ENCODE measurements around the gene TRIM60. TPM values are rescaled to one million over a fixed set of nuclear protein-coding genes. Genes with fewer than 3 reads are reported as not detected.

The TRIM60 gene
- total RNA-seq, 2 experiments from 2014 or later, result not detected

DNA sequence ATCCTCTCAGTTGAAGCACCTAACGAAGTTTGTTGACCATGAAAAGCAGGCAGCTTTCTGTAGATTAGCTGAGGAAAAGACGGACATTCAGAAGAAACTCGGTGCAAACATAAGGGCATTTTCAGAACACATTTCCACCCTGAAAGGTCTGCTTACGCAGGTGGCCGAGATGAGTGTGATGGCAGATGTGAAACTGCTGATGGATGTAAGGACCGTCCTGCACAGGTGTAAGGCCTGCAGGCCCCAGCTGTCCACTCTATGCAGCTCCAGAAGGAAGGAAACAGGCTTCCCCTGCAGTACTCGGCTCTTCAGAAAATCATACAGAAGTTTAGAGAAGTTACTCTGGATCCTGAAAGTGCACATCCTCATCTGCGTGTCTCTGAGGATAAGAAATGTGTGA, 20.8 kb upstream of the TRIM60 start:
- Histone ChIP-seq H4K20me1 (ENCODE audit: insufficient read depth, low read length) (no peaks in the 10 kb centered on the region), H3K36me3 (ENCODE audit: insufficient read depth, low read length) (no peaks in the 10 kb centered on the region), H3K79me2 (ENCODE audit: insufficient read depth, low read depth, low read length) (no peaks in the 10 kb centered on the region), H3K27ac (ENCODE audit: low read depth, low read length, poor library complexity, severe bottlenecking) (no peak overlapping the region), H3K9me2 (ENCODE audit: insufficient read depth, low read length) (no peaks in the 10 kb centered on the region), H2AFZ (ENCODE audit: low read length) (no peak overlapping the region), H3K4me1 (ENCODE audit: insufficient read depth, low read length, poor library complexity, severe bottlenecking) (no peaks in the 10 kb centered on the region), H3K4me2 (ENCODE audit: low read length) (no peak overlapping the region), H3K4me3 (ENCODE audit: low read depth, low read length, poor library complexity, severe bottlenecking) (no peak overlapping the region), H3K9me3 (ENCODE audit: low read length) (no peaks in the 10 kb centered on the region)
- no TSS peak for BruUV-seq (replicated peaks)
- CTCF ChIA-PET (ENCODE audit: unreplicated experiment), result no interaction called here
- TF ChIP-seq, protein P1, sequence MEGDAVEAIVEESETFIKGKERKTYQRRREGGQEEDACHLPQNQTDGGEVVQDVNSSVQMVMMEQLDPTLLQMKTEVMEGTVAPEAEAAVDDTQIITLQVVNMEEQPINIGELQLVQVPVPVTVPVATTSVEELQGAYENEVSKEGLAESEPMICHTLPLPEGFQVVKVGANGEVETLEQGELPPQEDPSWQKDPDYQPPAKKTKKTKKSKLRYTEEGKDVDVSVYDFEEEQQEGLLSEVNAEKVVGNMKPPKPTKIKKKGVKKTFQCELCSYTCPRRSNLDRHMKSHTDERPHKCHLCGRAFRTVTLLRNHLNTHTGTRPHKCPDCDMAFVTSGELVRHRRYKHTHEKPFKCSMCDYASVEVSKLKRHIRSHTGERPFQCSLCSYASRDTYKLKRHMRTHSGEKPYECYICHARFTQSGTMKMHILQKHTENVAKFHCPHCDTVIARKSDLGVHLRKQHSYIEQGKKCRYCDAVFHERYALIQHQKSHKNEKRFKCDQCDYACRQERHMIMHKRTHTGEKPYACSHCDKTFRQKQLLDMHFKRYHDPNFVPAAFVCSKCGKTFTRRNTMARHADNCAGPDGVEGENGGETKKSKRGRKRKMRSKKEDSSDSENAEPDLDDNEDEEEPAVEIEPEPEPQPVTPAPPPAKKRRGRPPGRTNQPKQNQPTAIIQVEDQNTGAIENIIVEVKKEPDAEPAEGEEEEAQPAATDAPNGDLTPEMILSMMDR (conservative IDR thresholded peaks at IDR 0.05; ENCODE audit: low read length), result no peak
- TF ChIP-seq EZH2phosphoT487 (IDR thresholded peaks at IDR 0.05; ENCODE audit: borderline replicate concordance, low read depth, low read length), result no peak
- POLR2A ChIA-PET, result no interaction called here
- DNase-seq (ENCODE audit: low spot score), result no peak
- intact Hi-C loops (cut with micrococcal nuclease; ENCODE audit: unreplicated experiment), result no loop called here

DNA sequence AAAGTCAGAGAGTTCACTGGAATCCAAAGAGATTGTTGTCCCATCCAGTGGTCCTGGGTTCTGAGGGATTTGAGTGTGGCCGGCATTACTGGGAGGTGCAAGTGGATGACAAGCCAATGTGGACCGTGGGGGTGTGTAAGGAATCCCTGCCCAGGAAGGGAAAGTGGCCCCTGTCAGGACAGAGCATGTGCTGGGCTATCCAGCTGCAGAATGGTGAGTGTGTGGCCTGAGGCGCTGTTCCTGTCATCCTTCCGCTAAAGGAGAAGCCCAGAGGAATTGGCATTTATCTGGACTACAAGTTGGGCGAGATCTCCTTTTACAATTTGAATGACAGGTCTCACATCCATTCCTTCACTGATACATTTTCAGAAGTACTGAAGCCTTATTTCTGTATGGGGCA, 20.4 kb upstream of the TRIM60 start:
- no peak overlapping the region for H3K4me3 ChIP-seq (ENCODE audit: low read depth, low read length, poor library complexity, severe bottlenecking)
- no peaks in the 10 kb centered on the region for H3K36me3 ChIP-seq (ENCODE audit: insufficient read depth, low read length)
- H3K4me2 ChIP-seq (ENCODE audit: low read length), result no peak overlapping the region
- BruUV-seq (replicated peaks), result no TSS peak
- H3K79me2 ChIP-seq (ENCODE audit: insufficient read depth, low read depth, low read length), result no peaks in the 10 kb centered on the region
- intact Hi-C loops (cut with micrococcal nuclease; ENCODE audit: unreplicated experiment), result no loop called here
- ChIA-PET POLR2A (no interaction called here), CTCF (ENCODE audit: unreplicated experiment) (no interaction called here)
- no peak overlapping the region for H3K27ac ChIP-seq (ENCODE audit: low read depth, low read length, poor library complexity, severe bottlenecking)
- H2AFZ ChIP-seq (ENCODE audit: low read length), result no peak overlapping the region
- no peaks in the 10 kb centered on the region for H3K9me2 ChIP-seq (ENCODE audit: insufficient read depth, low read length)
- H3K9me3 ChIP-seq (ENCODE audit: low read length), result no peaks in the 10 kb centered on the region
- no peaks in the 10 kb centered on the region for H4K20me1 ChIP-seq (ENCODE audit: insufficient read depth, low read length)
- TF ChIP-seq, protein P1 (conservative IDR thresholded peaks at IDR 0.05; ENCODE audit: low read length), result no peak
- TF ChIP-seq EZH2phosphoT487 (IDR thresholded peaks at IDR 0.05; ENCODE audit: borderline replicate concordance, low read depth, low read length), result no peak
- no peaks in the 10 kb centered on the region for H3K4me1 ChIP-seq (ENCODE audit: insufficient read depth, low read length, poor library complexity, severe bottlenecking)
- DNase-seq (ENCODE audit: low spot score), result no peak

DNA sequence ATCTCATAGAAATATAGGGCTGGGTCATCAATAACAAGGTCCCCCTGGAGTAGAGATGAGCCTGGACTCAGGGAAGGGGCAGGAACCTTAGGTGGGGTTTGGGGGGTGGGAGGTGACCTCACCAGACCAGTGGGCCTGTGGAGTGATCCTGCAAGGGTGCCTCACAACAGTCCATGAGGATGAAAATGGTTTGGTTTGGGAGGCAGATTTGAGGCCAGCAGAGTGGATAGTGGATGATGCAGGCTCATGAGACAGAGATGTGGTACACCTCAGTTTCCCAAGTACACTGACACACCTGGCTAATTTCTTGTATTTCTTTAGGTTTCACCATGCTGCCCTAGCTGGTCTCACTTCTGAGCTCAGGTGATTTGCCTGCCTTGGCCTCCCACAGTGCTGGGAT, 18.1 kb upstream of the TRIM60 start:
- intact Hi-C loops (cut with micrococcal nuclease; ENCODE audit: unreplicated experiment), result no loop called here
- no peaks in the 10 kb centered on the region for H3K4me1 ChIP-seq (ENCODE audit: insufficient read depth, low read length, poor library complexity, severe bottlenecking)
- no peaks in the 10 kb centered on the region for H3K9me2 ChIP-seq (ENCODE audit: insufficient read depth, low read length)
- no peaks in the 10 kb centered on the region for H3K79me2 ChIP-seq (ENCODE audit: insufficient read depth, low read depth, low read length)
- no peak for DNase-seq (ENCODE audit: low spot score)
- no peak overlapping the region for H2AFZ ChIP-seq (ENCODE audit: low read length)
- BruUV-seq (replicated peaks), result no TSS peak
- TF ChIP-seq, protein P1 (conservative IDR thresholded peaks at IDR 0.05; ENCODE audit: low read length), result no peak
- no peak for TF ChIP-seq EZH2phosphoT487 (IDR thresholded peaks at IDR 0.05; ENCODE audit: borderline replicate concordance, low read depth, low read length)
- ChIA-PET POLR2A (no interaction called here), CTCF (ENCODE audit: unreplicated experiment) (no interaction called here)
- no peaks in the 10 kb centered on the region for H3K36me3 ChIP-seq (ENCODE audit: insufficient read depth, low read length)
- no peak overlapping the region for H3K4me3 ChIP-seq (ENCODE audit: low read depth, low read length, poor library complexity, severe bottlenecking)
- H3K9me3 ChIP-seq (ENCODE audit: low read length), result no peaks in the 10 kb centered on the region
- no peaks in the 10 kb centered on the region for H4K20me1 ChIP-seq (ENCODE audit: insufficient read depth, low read length)
- H3K27ac ChIP-seq (ENCODE audit: low read depth, low read length, poor library complexity, severe bottlenecking), result no peak overlapping the region
- no peak overlapping the region for H3K4me2 ChIP-seq (ENCODE audit: low read length)

All from OCI-LY7 (cell line).